Body of pancreas (tissue), 4 donors: ENCODE measurements around the gene GRP.

Experiments used
- CTCF ChIP-seq, 7 experiments: fragments of 450-650 bp in 4 of 7; fragments of 200-600 bp in 3 of 7; sonication (generic) in 3 of 7; IDR thresholded peaks; one replicate each; pipeline ENCODE4 v1.5.1; 2016 to 2019; ENCODE audit warnings: antibody characterized with exemption in 7 of 7
- POLR2A ChIP-seq, 3 donors: fragments of 450-650 bp; IDR thresholded peaks; one replicate each; pipeline ENCODE4 v1.6.1; 2016; ENCODE audit warnings: antibody characterized with exemption in 3 of 3, mild to moderate bottlenecking in 2 of 3

- TF ChIP-seq CTCF (IDR thresholded peaks at IDR 0.05) (no peak), POLR2A (IDR thresholded peaks at IDR 0.05) (no peak)
Measured at GRCh38 chr18:59263661-59264060, 43.7 kb downstream of the GRP start.
